H4 (cell line): Measurements from ENCODE around the gene SUV39H2. TPM values are rescaled to one million over a fixed set of nuclear protein-coding genes. Genes with fewer than 3 reads are reported as not detected.
"Not testable (repeated sequence)": the region's sequence is repeated elsewhere in the genome, so short reads cannot be mapped to it uniquely, and the experiment has no call there.

Experiments used
- DNase-seq: peaks from one replicate; pipeline ENCODE4 v3.0.0-alpha.2; 2015; ENCODE audit warnings: low spot score
- total RNA-seq: library from RNA; depleted of rRNA; stranded (reverse); fragments of >200 nt; shearing (Covaris generic); gene quantifications from 2 replicates; pipeline ENCODE4 v1.2.3, GENCODE V29; 2014

SUV39H2 gene
- total RNA-seq, 1 experiment from 2014 or later = 27.6 TPM

DNA sequence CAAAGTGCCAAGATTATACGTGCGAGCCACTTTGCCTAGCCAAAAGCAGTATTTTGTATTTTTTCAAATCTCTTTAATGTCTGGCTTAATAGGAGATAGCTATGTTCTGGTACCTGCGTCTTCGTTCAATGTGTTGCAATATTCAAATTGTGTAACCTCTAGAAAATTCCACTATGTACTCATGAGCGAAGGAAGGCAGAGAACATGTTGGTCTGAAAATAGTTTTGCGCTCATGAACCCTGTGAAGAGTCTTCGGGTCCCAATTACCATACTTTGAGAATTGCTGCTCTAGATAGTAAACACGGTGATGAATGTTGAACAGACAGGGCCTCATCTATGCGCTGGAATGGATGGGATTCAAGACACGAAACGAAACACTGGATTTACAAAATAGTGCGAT lies 2.7 kb upstream of the SUV39H2 start:
- no peak for DNase-seq

DNA sequence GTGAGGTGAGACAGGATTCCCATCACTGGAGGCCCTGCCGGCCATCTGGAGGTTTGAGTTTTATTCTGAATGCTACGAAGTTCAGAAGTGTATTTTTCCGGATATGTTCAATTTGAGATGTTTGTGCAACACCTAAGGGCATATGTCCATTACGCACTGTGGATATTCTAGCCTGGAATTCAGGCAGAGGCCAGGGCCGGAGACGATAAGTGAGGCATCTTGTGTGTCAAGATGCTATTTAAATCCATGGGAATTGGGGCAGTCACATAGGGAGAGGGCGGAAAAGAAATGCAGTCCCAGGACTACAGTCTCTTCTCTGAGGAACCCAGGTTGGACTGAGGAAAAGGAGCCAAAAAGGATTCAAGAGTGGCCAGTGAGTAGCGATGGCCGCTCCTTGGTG lies 1.9 kb upstream of the SUV39H2 start:
- no peak for DNase-seq

DNA sequence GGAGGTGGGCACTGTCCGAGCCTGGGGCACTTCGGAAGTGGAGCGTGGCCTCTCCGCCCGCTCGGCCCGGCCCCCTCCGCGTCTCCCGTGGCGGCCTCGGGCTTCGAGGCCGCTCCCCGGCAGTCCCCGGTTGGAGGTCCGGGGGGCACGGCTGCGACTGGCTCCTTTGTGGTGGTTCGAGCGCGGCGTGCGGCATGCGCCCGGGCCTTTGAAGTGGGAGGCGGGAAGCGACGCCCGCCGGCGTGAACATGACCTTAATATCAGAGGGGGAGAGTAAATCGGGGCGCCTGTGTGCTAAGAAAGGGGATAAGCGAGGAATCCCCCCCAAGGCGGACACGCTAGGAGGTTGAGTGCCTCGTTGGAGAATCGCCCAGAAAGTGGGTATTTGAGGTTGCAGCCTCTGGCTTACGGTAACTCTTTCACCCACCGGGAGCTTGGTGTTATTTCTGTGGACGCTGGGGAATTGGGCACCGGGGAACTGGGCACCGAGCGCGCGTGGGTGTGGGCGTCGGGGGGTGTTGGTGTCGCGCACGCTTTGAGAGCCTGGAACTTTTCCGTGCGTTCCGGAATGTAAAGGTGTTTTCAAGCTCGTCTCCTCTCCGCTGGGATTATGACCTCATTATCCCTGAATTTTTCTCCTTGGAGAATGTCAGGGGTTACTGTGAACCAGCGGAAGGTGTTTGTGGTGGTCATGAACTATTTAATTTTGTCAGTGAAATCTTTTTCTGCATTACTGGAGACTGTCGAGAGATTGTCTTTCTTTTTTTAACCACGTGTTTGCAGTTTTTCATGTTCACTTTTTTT lies 660 bp downstream of the SUV39H2 start:
- no peak for DNase-seq

DNA sequence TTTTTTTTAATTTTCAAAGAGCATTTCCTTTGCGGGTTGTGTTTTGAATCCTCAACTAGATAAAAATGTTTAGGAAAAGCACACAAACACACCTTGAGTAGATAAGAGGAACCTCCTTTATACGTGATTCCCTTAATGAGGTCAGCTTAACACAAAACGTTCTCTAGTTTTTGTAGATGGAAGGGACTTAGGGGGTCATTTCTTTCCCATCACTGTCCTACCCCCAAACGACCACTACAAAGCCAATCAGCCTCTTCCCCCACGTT lies 1.2 kb downstream of the SUV39H2 start:
- DNase-seq = no peak

DNA sequence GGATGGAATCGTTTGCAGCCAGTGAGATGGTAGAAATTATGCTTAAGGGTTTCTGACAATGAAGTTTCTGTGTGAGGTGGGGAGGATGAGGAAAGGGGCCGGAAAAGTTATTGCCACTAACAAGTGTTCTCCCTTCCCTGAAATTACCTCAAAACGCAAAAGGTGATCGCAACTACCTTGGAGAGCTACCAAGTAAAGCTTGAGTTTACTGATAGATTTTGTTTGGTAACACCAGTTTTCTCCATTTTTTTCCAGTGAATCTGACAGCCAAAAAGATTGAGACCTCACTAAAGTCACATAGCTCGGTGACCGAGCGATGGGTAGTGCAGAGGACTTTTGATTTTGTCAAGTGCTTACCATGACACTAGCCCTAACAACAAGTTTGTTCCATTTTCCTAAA lies 1.6 kb downstream of the SUV39H2 start:
- no peak for DNase-seq

DNA sequence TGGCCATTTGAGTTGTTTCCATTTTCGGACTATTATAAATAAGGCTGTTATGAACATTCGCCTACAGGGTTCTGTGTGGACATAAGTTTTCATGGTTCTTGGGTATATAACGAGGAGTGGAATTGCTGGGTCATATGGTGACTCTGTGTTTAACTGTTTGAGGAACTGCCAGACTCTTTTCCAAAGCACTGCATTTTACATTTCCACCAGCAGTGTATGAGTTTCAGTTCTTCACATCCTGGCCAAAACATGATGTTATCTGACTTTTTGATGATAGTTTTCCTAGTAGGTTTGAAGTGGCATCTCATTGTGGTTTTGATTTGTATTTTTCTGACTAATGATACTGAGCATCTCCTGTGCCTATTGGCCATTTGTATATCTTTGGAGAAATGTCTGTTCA lies 5.4 kb downstream of the SUV39H2 start:
- no peak for DNase-seq

DNA sequence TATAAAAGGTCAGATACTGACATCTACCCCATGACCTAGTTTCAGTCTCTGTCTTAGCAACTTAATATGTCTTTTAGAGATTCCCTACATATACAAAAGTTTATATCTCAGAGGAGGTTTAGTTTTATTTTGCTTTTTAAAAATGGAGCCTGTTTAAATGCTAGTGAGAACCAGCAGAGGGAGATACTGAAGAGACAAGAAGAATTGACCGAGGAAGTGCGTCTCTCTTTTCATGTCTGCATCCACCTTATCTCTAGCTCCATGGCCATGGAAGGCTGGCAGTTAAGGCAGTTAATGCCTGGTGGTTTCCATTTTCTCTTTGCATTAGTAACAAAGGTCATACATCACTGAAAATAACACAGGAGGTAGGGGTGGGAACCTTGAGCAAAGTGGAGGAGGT lies 10.7 kb downstream of the SUV39H2 start:
- no peak for DNase-seq

DNA sequence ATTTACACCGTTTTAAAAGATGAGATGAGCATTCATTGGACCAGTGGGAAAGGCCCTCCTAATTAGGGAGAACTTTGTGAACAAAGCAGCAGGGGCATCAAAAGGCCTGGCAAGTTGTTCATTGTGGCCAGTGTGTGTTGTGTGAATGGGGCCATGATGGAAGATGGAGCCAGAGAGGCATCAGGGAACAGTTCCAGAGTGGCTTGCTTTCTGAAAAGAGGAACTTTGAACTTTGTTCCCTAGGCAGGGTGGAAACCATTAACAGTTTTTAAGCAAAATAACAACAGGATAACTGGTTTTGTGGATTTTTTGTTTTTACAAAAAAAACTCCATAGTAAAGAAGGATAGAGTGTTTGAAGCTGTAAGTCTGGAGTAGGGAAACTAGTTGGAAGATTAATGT lies 12.5 kb downstream of the SUV39H2 start:
- DNase-seq = no peak

DNA sequence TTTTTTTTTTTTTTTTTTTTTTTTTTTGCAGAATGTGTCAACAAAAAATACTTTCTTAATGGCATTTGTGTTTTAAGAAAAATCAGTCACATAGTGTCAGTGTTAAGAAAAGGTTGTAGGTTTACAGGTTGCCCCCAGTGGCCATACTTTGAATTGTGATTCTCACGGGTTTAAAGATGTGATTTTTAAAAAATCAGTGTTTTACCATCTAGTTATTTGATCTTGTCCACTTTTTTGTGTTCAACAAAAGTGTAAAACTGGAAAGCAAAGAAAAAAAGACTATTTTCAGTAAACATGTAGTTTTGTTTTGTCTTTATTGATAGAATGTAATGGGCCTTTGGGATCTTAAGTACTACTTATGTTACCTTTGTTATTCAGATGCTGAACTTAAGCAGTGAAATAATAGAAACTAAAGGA lies 25.7 kb downstream of the SUV39H2 start:
- peak; percentile 21 for DNase-seq

DNA sequence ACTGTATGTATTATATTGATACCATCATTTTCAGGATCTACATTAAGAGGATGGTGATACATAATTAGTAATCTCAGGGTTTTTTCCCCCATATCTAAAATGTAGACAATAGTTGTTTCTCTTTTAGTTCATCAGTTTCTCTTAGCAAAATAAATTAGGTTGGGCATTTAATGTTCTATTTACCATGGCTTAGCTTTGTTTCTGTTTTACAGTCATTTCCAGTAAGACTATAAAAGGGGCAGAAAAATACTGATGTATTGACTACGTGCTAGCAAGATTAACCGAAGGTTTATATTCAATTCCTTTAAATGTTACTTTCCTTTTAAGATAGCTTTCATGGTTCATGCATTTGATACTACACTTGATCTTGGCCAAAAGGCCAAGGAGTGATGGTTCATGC lies 26.2 kb downstream of the SUV39H2 start:
- no peak for DNase-seq

DNA sequence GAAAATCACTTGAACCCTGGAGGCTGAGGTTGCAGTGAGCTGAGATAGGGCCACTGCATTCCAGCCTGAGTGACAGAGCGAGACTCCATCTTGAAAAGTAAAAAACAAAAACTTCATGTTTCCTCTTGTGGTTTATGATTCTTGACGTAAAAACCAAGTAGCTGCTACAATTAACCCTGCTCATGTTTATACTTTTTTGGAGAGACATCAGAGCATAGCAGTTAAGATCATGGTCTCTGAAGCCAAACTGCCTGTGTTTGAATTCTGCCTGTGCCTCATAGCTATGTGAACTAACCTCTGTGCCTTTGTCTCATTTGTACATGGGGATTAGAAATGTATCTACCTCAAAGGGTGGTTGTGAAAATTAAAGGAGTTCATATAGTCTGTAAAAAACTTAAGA lies 27.2 kb downstream of the SUV39H2 start:
- DNase-seq = no peak

DNA sequence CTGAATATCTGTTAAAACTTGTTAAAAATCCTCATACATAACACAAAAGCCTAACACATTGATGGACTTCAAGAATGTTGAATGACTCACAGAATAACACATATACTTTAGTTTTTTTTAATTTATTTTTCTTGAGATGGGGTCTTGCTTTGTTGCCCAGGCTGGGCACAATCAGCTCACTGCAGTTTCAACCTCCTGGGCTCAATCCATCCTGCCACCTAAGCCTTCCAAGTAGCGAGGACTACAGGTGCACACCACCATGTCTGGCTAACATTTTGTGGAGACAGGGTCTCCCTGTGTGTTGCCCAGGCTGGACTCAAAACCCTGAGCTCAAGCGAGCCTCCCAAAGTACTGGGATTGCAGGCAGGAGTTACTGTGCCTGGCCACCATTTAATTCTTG lies 28.1 kb downstream of the SUV39H2 start:
- no peak for DNase-seq

DNA sequence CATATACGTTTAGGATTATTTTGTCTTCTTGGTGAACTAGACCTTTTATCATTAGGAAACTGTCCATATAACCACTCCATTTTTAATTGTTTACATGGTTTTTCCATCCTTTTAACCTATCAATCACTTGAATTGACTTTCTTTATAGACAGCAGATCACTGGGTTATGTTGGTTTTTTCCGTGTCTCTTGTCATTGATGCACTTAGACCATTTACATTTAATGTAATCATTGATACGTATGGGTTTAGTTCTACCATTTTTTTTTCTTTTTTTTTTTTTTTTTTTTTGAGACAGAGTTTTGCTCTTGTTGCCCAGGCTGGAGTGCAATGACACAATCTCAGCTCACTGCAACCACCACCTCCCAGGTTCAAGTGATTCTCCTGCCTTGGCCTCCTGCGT lies 28.9 kb downstream of the SUV39H2 start:
- DNase-seq = not testable (repeated sequence)

DNA sequence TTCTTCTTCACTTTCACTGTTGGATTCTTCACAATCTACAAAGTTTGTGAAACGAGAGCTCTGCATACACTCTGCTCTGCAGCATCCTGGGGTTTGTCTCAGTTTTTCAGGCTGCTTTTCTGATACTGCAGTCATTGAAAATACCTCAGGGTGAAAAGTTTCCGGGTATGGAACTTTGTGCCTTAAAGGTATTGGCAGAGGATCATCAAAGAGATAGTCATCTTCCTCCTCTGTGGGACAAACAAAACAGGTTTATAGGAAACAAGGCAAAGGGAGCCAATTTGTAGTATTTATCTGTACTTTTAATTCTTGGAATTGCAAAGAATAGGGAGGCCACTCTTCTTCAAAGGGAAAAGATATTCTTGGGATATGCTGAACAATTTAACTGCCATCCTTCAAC lies 30.4 kb downstream of the SUV39H2 start:
- DNase-seq = no peak

DNA sequence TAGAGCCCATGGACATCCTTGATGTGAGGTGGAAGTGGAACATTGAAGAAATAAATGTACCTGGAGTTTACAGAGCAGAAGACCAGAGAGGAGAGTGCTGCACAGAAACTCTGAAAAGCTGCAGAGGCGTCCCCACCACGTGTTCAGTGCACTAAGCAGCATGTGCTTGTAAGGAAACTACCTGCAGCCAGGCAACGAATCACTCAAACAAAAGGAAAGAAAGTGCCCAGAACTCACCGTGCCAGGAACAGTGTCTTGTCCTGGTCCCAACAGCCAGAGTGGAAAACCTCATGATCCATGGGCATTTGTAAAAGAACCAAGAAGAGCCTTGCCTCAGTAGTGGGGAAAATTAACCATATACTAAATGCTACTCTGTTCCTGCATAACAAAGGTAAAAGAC lies 32.3 kb downstream of the SUV39H2 start:
- DNase-seq = no peak

DNA sequence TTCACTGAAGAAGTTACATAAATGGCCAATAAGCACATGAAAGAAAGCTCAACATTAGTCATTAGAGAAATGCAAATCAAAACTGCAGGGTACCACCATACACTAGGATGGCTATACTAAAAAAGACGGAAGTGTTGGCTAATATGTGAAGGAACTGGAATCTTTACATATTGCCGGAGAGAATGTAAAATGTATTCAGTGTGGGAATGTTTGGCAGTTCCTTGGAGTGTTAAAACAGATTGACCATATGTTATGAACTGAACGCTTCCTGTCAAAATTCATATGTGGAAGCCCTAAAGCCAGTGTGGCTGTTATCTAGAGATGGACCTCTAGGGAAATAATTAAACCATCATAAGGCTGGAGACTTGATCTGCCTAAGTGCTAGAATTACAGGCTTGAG lies 33.1 kb downstream of the SUV39H2 start:
- DNase-seq = no peak

DNA sequence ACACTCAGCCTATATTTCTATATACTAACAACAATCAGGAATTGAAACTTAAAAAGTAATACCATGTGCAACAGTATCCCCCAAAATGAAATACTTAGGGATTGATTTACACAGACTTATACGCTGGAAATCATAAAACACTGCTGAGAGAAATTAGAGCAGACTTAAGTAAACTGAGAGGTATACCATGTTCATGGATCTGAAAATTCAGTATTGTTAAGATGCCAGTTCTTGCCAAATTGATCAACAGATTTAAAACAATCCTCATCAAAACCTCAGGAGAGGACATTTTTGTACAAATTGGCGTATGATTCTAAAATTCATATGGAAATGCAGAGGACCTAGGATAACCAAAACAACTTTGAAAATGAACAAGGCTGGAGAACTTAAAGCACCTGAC lies 37.9 kb downstream of the SUV39H2 start:
- DNase-seq = no peak

DNA sequence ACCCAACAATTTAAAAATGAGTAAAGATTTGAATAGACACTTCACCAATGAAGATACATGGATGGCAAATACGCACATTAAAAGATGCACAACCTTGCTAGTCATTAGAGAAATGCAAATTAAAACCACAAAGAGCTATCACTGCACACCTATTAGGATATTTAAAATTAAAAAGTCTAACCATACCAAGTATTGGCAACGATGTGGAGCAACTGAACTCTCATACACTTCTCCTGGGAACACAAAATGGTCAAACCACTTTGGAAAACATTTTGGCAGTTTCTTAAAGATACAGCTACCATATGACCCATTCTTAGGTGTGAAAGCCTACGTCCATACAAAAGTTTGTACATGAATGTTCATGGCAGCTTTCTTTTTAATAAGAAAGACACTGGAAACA lies 39.2 kb downstream of the SUV39H2 start:
- DNase-seq = no peak

DNA sequence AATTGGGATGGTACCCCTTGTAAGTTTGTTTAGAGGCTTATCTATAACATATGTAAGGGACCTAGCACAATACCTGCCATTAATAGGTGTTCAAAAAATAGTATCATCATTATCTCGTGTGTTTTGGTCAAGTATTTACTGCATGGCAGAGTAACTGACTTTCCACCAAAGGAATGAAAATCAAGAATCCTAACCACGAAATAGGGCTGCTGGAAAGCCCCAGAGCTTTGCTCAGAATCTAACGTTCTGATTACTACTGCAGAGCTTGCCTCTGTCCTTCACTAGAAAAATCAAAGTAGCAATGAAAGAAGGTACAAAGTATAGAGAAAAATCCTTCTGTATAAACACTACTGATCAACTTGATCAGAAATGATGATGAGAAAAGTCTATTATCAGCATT lies 40.3 kb downstream of the SUV39H2 start:
- no peak for DNase-seq

DNA sequence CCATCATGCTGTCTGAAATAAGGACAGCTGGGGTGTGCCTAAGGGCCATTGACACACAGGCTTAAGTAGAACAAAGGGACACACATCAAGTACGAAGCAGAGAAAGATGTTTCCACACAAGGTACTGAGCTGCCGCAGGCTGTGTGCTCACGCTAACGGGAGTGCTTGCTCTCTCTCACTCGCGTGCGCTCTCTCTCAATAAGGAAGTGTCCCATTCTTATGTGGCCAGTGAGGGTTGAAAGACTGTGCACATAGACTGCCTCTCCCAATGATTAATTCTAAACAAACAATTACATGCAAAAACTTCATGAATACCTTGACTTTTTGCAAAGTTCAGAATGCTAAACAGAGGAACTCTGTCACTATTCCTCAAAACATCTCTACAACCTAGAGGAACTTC lies 45.3 kb downstream of the SUV39H2 start:
- no peak for DNase-seq

DNA sequence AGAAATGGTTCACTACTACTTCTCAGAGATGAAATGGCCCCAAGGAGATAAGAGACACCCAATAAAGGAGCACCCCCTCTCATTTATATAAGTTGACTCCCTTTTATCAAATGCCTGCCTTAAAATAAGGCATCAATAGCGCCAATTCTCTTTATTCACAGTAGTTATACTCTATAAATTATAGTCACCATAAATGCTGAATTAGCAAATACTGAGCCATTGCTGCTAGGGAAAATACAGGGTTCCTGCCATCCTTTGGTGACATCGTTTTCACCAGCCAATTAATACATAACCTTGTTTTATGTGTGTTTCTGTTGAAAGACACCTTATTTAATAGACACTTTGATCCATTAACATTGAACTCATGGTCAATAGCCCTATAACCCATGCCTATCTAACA lies 46.6 kb downstream of the SUV39H2 start:
- DNase-seq = no peak

DNA sequence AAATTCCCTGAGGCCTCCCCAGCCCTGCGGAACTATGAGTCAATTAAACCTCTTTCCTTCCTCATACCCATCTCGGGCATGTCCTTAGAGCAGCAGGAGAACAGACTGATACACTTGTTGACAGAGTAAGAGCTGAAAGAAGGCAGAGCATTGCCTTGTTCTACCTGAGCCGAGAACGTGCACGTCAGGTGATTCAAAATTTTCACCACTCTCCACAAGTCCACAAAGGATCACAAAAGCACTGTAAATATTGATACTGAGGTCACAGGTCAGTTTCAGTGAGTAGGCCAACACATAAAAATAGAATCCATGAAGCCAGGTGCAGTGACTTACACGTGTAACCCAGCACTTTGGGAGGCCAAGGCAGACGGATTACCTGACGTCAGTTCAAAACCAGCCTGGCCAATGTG lies 47.4 kb downstream of the SUV39H2 start:
- no peak for DNase-seq

DNA sequence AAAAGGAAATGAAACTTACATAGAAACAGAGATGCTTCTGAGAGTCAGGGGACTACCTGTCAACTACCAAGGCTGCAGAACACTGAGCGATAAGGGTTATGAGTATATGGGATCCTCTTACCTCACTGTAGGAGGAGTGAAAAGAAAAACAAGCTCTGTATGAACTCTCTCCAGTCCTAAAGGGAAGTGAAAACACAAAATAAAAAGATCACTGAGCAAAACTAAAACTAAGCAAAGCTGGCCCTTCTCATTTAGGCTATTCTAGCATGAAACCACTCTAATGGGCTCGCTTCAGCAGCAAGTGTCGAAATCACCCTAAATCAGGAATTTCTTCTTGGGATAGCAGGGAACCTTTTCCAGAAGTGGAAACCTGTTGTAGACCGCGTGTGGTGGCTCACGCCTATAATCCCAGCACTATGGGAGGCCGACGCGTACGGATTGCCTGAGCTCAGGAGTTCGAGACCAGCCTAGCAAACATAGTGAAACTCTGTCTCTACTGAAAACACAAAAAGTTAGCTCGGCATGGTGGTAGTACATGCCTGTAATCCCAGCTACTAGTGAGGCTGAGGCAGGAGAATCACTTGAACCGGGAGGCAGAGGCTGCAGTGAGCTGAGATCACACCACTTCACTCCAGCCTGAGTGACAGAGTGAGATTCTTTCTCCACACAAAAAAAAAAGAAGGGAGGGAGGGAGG lies 48.2 kb downstream of the SUV39H2 start:
- no peak for DNase-seq

DNA sequence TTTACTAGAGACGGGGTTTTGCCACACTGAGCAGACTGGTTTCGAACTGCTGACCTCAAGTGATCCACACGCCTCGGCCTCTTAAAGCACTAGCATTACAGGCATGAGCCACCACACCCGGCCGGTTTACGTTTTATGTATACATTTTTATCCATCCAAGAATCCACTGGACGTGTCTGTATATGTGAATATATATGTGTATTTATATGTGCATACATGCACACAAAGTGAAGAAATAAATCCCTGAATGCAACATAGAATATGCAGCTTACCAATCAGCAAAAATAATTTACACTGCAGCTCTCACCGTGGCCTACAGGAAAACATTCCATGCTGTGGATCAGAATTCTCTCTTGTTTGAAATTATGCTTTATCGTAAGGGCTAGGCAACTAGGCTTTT lies 51.9 kb downstream of the SUV39H2 start:
- DNase-seq = no peak
